Osteocyte (in vitro differentiated cells): ENCODE measurements around the gene ZFP36L1. TPM values are rescaled to one million over a fixed set of nuclear protein-coding genes. Genes with fewer than 3 reads are reported as not detected.
A peak's percentile ranks its signal among the peaks of the same experiment; 100 is the strongest.

Experiments used
- DNase-seq: peaks from one replicate; pipeline ENCODE4 v3.0.0; 2021; ENCODE audit warnings: mixed read lengths; ENCODE audit not compliant: unreplicated experiment; ENCODE audit errors: extremely low spot score
- H3K27ac Mint-ChIP-seq: one replicate; pipeline ENCODE4 v1.8.0; 2021; ENCODE audit warnings: mild to moderate bottlenecking, mixed read lengths; ENCODE audit not compliant: unreplicated experiment
- H3K27me3 Mint-ChIP-seq: one replicate; pipeline ENCODE4 v1.8.0; 2021; ENCODE audit warnings: mixed read lengths; ENCODE audit not compliant: unreplicated experiment
- H3K36me3 Mint-ChIP-seq: one replicate; pipeline ENCODE4 v1.8.0; 2021; ENCODE audit warnings: mixed read lengths; ENCODE audit not compliant: unreplicated experiment
- H3K4me1 Mint-ChIP-seq: one replicate; pipeline ENCODE4 v1.8.0; 2021; ENCODE audit warnings: mixed read lengths; ENCODE audit not compliant: unreplicated experiment
- H3K4me3 Mint-ChIP-seq: one replicate; pipeline ENCODE4 v1.8.0; 2021; ENCODE audit warnings: mild to moderate bottlenecking, moderate library complexity, mixed read lengths; ENCODE audit not compliant: unreplicated experiment
- H3K9me3 Mint-ChIP-seq: one replicate; pipeline ENCODE4 v1.8.0; 2021; ENCODE audit warnings: mixed read lengths; ENCODE audit not compliant: unreplicated experiment
- CTCF ChIP-seq: fragments of 200-600 bp; sonication (generic); IDR thresholded peaks from 2 replicates; pipeline ENCODE4 v1.5.0; 2021; ENCODE audit warnings: antibody characterized with exemption, mild to moderate bottlenecking, moderate library complexity
- total RNA-seq: library from RNA; stranded (reverse); gene quantifications from 2 replicates; pipeline ENCODE4 v1.2.1, GENCODE V29; 2021

Gene ZFP36L1
- total RNA-seq, 1 donor from 2014 or later, result 352 TPM

DNA sequence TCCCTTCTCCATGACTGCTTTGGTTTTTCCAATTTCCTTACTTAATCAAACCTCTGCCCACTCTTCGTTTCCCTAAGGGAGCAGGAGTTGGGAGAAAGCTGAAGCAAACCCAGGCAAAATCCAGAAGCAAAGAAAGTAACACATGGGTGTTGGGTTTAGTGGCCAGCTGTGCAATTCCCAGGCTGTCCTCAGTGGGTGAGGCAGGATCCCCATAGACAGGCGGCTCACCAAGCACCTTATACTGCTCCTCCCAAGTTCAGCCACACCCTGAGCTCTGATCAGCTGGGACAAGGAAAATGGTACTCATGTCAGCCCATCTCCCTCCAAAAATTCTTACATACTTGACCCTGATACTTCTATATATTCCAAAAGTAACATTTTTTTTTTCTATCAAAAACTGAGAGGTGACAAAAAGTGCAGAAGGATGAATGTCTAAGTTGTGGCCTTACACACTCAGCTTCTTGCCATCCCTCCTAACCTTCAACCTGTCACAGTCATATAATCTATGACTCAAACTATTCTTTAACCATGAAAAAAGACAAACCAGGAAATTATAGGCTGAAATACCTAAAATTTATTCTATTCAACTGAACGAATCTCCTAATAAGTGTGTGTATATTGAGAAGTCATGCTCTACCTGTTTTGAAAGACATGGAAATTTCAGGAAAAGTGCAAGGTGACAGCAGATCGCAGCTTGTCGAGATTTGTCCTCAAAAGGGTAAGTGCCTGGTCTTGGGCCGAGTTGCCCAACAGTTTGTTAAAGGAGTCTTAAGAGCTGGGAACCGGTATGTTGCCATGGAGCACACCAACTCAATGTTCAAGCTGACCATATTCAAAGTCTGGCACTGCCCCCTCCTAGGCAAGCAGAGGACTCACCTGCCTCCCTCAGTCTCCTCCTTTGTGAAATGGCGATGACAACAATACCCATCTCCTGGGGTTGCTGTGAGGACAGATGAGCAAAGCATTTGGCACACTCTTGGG is 17.6 kb upstream of the ZFP36L1 start:
- Mint-ChIP-seq H3K36me3 (no peaks in the 10 kb centered on the region), H3K9me3 (no peaks in the 10 kb centered on the region), H3K4me1 (peaks cover 82% of the 10 kb centered on the region), H3K4me3 (no peak overlapping the region), H3K27me3 (no peaks in the 10 kb centered on the region), H3K27ac (no peak overlapping the region)
- no peak for TF ChIP-seq CTCF
- DNase-seq, result no peak

- no peak for TF ChIP-seq CTCF
- H3K4me3 Mint-ChIP-seq, result no peak overlapping the region
These were observed 16.7 kb upstream of the ZFP36L1 start for GRCh38 chr14:68809524-68809923.

DNA sequence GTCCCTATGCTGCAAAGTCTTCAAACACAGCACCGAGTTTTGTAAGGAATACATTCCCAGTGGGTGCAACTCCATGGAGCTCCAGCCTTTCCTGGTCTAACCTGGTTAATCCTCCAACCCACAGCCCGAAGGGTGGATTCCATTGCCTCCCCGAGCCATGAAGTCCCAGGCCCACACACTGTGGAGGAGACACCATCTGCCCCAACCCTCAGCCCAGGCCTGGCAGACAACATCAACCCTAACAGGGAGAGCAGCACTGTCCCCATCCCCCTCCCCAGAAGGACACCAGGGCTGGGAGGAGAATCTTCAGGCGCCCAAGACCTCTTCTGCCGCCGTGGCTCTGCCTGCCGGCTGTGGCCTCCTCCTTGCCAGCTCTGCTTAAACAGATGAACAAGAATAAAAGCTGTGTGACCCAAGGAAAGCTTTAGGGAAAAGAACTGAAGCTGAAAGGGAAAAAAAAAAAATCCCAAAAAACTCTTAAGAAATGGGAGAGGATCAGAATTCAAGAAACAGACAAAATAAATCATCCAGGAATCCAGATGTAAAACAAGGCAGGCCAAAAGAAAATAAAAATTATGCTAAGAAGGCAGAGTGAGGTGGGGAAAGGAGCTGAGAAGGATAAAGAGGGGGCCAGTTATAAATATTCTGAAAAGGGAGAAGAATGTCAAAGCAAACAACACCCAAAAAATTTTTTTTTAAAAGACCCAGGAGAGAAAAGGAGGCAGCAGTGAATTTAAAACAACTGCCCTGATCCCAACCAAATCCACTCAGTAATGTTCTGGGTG is 16.0 kb upstream of the ZFP36L1 start:
- no peak for DNase-seq
- TF ChIP-seq CTCF, result no peak
- peak overlapping the region; percentile 94 for H3K27ac Mint-ChIP-seq
- no peaks in the 10 kb centered on the region for H3K27me3 Mint-ChIP-seq
- no peak overlapping the region for H3K4me3 Mint-ChIP-seq
- peaks cover 72% of the 10 kb centered on the region for H3K4me1 Mint-ChIP-seq
- H3K9me3 Mint-ChIP-seq, result no peaks in the 10 kb centered on the region
- no peaks in the 10 kb centered on the region for H3K36me3 Mint-ChIP-seq

More at GRCh38 chr14:68809524-68809923, 16.7 kb upstream of the ZFP36L1 start:
- Mint-ChIP-seq H3K27ac (peak overlapping the region; percentile 94), H3K4me1 (peaks cover 79% of the 10 kb centered on the region), H3K27me3 (no peaks in the 10 kb centered on the region), H3K36me3 (no peaks in the 10 kb centered on the region), H3K9me3 (no peaks in the 10 kb centered on the region)
- no peak for DNase-seq

GRCh38 chr14:68807987-68808386 is 15.1 kb upstream of the ZFP36L1 start:
- peak overlapping the region; percentile 94 for H3K27ac Mint-ChIP-seq
- H3K36me3 Mint-ChIP-seq, result peaks cover 5% of the 10 kb centered on the region
- H3K4me1 Mint-ChIP-seq, result peaks cover 63% of the 10 kb centered on the region
- no peak for TF ChIP-seq CTCF
- H3K27me3 Mint-ChIP-seq, result no peaks in the 10 kb centered on the region
- no peak for DNase-seq
- H3K4me3 Mint-ChIP-seq, result no peak overlapping the region
- peaks cover 5% of the 10 kb centered on the region for H3K9me3 Mint-ChIP-seq
